Body of pancreas (tissue), 4 donors: ENCODE results near the gene LACTBL1.
"Not testable (repeated sequence)": the region's sequence is repeated elsewhere in the genome, so short reads cannot be mapped to it uniquely, and the experiment has no call there.

Experiments used
- POLR2A ChIP-seq, 3 donors: fragments of 450-650 bp; IDR thresholded peaks; one replicate each; pipeline ENCODE4 v1.6.1; 2016; ENCODE audit warnings: antibody characterized with exemption in 3 of 3, mild to moderate bottlenecking in 2 of 3
- TF ChIP-seq, protein P1 (sequence below), 7 experiments: fragments of 450-650 bp in 4 of 7; fragments of 200-600 bp in 3 of 7; sonication (generic) in 3 of 7; IDR thresholded peaks; one replicate each; pipeline ENCODE4 v1.5.1; 2016 to 2019; ENCODE audit warnings: antibody characterized with exemption in 7 of 7

DNA sequence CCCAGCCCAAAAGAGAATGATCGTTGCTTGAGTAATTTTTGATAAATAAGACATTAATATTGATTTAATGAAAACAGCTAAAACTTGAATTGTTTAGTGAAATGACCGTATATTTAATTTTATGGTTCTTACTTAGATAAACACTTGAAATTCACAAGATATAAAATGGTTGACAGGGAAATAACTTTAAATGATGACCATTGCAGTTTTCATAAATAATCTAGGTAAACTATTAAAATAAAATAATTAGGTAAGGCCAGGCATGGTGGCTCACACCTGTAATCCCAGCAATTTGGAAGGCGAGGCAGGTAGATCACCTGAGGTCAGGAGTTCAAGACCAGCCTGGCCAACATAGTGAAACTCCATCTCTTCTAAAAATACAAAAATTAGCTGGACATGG, 19.7 kb upstream of the LACTBL1 start:
- TF ChIP-seq, protein P1, sequence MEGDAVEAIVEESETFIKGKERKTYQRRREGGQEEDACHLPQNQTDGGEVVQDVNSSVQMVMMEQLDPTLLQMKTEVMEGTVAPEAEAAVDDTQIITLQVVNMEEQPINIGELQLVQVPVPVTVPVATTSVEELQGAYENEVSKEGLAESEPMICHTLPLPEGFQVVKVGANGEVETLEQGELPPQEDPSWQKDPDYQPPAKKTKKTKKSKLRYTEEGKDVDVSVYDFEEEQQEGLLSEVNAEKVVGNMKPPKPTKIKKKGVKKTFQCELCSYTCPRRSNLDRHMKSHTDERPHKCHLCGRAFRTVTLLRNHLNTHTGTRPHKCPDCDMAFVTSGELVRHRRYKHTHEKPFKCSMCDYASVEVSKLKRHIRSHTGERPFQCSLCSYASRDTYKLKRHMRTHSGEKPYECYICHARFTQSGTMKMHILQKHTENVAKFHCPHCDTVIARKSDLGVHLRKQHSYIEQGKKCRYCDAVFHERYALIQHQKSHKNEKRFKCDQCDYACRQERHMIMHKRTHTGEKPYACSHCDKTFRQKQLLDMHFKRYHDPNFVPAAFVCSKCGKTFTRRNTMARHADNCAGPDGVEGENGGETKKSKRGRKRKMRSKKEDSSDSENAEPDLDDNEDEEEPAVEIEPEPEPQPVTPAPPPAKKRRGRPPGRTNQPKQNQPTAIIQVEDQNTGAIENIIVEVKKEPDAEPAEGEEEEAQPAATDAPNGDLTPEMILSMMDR (IDR thresholded peaks at IDR 0.05) = not testable (repeated sequence)
- not testable (repeated sequence) for TF ChIP-seq POLR2A (IDR thresholded peaks at IDR 0.05)
